Gastroesophageal sphincter (tissue), 4 donors: ENCODE measurements around the gene KLF2. TPM values are rescaled to one million over a fixed set of nuclear protein-coding genes. Genes with fewer than 3 reads are reported as not detected.

Source experiments
- ATAC-seq: fragments of 150-250 bp; one replicate; pipeline ENCODE4 v1.9.1; 2016; ENCODE audit warnings: mild to moderate bottlenecking, moderate library complexity
- H3K27ac ChIP-seq, 4 donors: fragments of 200-600 bp; sonication (generic) in 3 of 4; 1 replicate in 3 of 4; 2 replicates in 1 of 4; pipeline ENCODE4 v1.5.1; 2016 to 2019
- H3K27me3 ChIP-seq: fragments of 200-600 bp; sonication (generic); one replicate; pipeline ENCODE4 v1.5.1; 2019
- H3K36me3 ChIP-seq, 2 donors: fragments of 200-600 bp; sonication (generic); one replicate each; pipeline ENCODE4 v1.5.1; 2019; ENCODE audit warnings: control low read depth in 1 of 2
- H3K4me1 ChIP-seq, 3 donors: fragments of 200-600 bp; sonication (generic); 1 replicate in 2 of 3; 2 replicates in 1 of 3; pipeline ENCODE4 v1.5.1; 2016 to 2019; ENCODE audit warnings: control low read depth in 2 of 3
- H3K4me3 ChIP-seq, 2 donors: fragments of 200-600 bp; sonication (generic); one replicate each; pipeline ENCODE4 v1.5.1; 2019; ENCODE audit warnings: mild to moderate bottlenecking in 1 of 2, moderate library complexity in 1 of 2
- H3K9me3 ChIP-seq, 3 donors: fragments of 200-600 bp; sonication (generic); one replicate each; pipeline ENCODE4 v1.5.1; 2017 to 2019; ENCODE audit warnings: control low read depth in 2 of 3
- CTCF ChIP-seq, 4 experiments: fragments of 200-600 bp in 2 of 4; fragments of 450-650 bp in 2 of 4; sonication (generic) in 1 of 4; IDR thresholded peaks; one replicate each; pipeline ENCODE4 v1.5.1; 2017 to 2019; ENCODE audit warnings: antibody characterized with exemption in 4 of 4, mild to moderate bottlenecking in 2 of 4, moderate library complexity in 2 of 4
- EP300 ChIP-seq: sonication (generic); formaldehyde crosslinking; IDR thresholded peaks from one replicate; pipeline ENCODE4 v1.6.1; 2017; ENCODE audit warnings: antibody characterized with exemption, mild to moderate bottlenecking
- POLR2A ChIP-seq, 2 donors: fragments of 450-650 bp; IDR thresholded peaks; one replicate each; pipeline ENCODE4 v1.6.1; 2017; ENCODE audit warnings: antibody characterized with exemption in 2 of 2, mild to moderate bottlenecking in 2 of 2, moderate library complexity in 1 of 2
- POLR2AphosphoS5 ChIP-seq: sonication (generic); formaldehyde crosslinking; IDR thresholded peaks from one replicate; pipeline ENCODE4 v1.6.1; 2017; ENCODE audit warnings: antibody characterized with exemption
- WGBS, 2 donors: methylation state at CpG; one replicate each; pipeline ENCODE4 v1.1.5; 2018; ENCODE audit warnings: low coverage in 1 of 2; 5-methylcytosine and 5-hydroxymethylcytosine counted together
- total RNA-seq, 4 donors: library from RNA; depleted of rRNA; stranded (reverse); fragments of >200 nt; gene quantifications; one replicate each; pipeline ENCODE4 v1.1.0, GENCODE V29; 2016

The KLF2 gene
- total RNA-seq, 4 donors from 2014 or later, result 29.4 to 40.0 (median 34.9) TPM

DNA sequence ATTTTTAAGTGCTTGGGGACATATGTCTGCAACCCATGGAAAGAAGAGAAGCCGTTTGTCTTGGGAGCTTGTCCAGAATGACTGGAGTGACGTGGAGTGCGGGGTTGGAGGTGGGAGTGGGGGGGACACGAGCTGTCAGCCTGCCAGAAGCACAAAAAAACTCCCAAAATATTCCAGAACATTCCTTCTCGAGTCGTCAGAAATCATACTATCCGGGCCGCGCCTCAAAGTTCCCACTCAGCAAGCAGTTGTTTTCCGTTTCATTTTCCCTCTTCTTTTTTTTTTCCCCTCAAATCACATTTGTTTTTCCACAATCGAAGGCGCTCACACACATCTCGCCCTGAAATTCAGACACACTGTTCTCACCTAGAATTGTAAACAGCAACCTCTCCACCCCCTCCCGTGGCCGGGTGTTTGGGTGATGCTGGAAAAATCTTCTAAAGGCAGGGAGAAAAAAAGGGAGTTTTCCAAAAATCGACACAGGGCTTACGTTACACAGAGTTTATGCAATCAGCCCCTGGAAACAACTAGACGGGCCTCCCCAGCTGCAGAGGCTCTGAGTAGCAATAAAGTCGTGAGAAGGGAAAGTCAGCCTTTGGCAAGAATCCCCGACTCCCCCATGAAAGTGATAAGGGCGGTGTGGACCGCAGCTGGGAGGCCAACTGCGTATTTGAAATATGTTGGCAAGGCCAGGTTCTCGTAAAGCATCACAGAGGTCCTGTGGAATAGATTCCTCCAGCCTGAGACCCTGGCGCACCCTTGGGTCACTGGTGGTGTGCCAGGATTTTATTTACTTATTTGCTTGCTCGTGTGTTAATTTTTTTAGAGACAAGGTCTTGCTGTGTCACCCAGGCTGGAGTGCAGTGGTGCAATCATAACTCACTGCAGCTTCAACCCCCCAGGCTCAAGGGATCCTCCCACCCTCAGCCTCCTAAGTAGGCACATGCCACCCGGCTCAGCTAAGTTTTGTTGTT, 31.2 kb upstream of the KLF2 start:
- H3K4me1 ChIP-seq, result peaks cover 5 to 33% (median 25%) of the 10 kb centered on the region in 3 donors
- H3K4me3 ChIP-seq, result peak overlapping the region; percentile 23 to 37
- peak; percentile 90 for ATAC-seq
- H3K36me3 ChIP-seq, result no peaks in the 10 kb centered on the region
- peak overlapping the region; percentile 89 to 96 (median 93) for H3K27ac ChIP-seq
- TF ChIP-seq CTCF (IDR thresholded peaks at IDR 0.05), result no peak
- no peak for TF ChIP-seq EP300
- TF ChIP-seq POLR2AphosphoS5, result peak; percentile 76
- TF ChIP-seq POLR2A (IDR thresholded peaks at IDR 0.05), result peak; percentile 6 to 22
- H3K9me3 ChIP-seq, result no peaks in the 10 kb centered on the region
- H3K27me3 ChIP-seq, result no peaks in the 10 kb centered on the region
- 3 to 12% methylated on average over 26 to 27 of the region's 27 CpGs for WGBS, 2 donors

- Histone ChIP-seq H3K27ac (peak overlapping the region in 2 of 4 donors; percentile 91 to 96), H3K27me3 (no peaks in the 10 kb centered on the region), H3K4me3 (no peak overlapping the region), H3K36me3 (no peaks in the 10 kb centered on the region), H3K9me3 (no peaks in the 10 kb centered on the region), H3K4me1 (peaks cover 5 to 32% (median 25%) of the 10 kb centered on the region in 3 donors)
- no peak for TF ChIP-seq EP300
- no peak for TF ChIP-seq CTCF (IDR thresholded peaks at IDR 0.05)
- no peak for TF ChIP-seq POLR2A (IDR thresholded peaks at IDR 0.05)
- no peak for TF ChIP-seq POLR2AphosphoS5
- ATAC-seq, result no peak
- WGBS, 2 donors, result 32 to 71% methylated on average over 4 to 6 of the region's 12 CpGs
Measured at GRCh38 chr19:16295057-16295456, 29.6 kb upstream of the KLF2 start.

DNA sequence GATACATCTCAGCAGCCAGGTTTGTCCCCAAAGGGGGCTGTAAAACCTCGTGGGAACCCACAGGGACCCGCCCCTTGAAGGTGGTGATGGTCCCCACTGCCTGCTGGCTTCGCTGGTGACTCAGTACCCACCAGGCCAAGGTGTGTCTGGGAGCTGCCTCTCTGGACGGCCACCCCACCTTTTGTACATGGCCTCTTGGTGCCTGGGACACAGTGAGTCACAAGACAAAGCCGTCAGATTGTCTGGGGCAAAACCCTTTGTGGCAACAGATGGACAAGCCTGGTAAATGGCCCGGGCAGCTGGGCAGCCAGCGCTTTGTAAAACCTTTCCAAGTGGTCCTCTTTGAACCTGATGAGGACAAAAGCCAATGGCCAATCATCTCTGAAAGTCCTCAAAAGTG, 27.9 kb upstream of the KLF2 start:
- Histone ChIP-seq H3K27ac (no peak overlapping the region), H3K4me3 (no peak overlapping the region), H3K27me3 (no peaks in the 10 kb centered on the region), H3K36me3 (no peaks in the 10 kb centered on the region), H3K9me3 (no peaks in the 10 kb centered on the region), H3K4me1 (peaks cover 5 to 25% (median 20%) of the 10 kb centered on the region in 3 donors)
- WGBS, 2 donors, result 90% methylated on average over 2 of the region's 7 CpGs; no CpG with 5 or more reads in 1 of the 2 donors
- ATAC-seq, result no peak
- no peak for TF ChIP-seq POLR2AphosphoS5
- TF ChIP-seq EP300, result no peak
- no peak for TF ChIP-seq CTCF (IDR thresholded peaks at IDR 0.05)
- TF ChIP-seq POLR2A (IDR thresholded peaks at IDR 0.05), result no peak

- H3K36me3 ChIP-seq, result no peaks in the 10 kb centered on the region
- H3K27ac ChIP-seq, result no peak overlapping the region
- no peaks in the 10 kb centered on the region for H3K27me3 ChIP-seq
- H3K9me3 ChIP-seq, result no peaks in the 10 kb centered on the region
- H3K4me1 ChIP-seq, result peaks cover 5 to 15% (median 12%) of the 10 kb centered on the region in 3 donors
- WGBS, 2 donors, result 90 to 93% methylated on average over 6 to 8 of the region's 9 CpGs
- no peak for ATAC-seq
- H3K4me3 ChIP-seq, result no peak overlapping the region
- TF ChIP-seq CTCF (IDR thresholded peaks at IDR 0.05) (no peak), POLR2A (IDR thresholded peaks at IDR 0.05) (no peak), EP300 (no peak), POLR2AphosphoS5 (no peak)
Measured at GRCh38 chr19:16297575-16298178, 26.9 kb upstream of the KLF2 start.
